GM12878 (cell line): Measurements from ENCODE around the gene COL7A1. TPM values are rescaled to one million over a fixed set of nuclear protein-coding genes. Genes with fewer than 3 reads are reported as not detected.

ENCODE experiments used
- ATAC-seq: fragments of 200-7000 bp; cut with Tn5 transposase; 3 replicates; pipeline ENCODE4 v1.9.1; 2020; ENCODE audit warnings: mild to moderate bottlenecking, moderate library complexity
- BruUV-seq: library from RNA; stranded (reverse); fragments of 400-500 nt; replicated peaks from 2 replicates; lab custom pipeline; 2021; lab: Mats Ljungman, UMichigan
- CTCF ChIA-PET: fragments of 300-600 bp; sonication (Branson Sonifier 250); formaldehyde crosslinking; extraction: SDS; loops from one replicate; lab custom pipeline; 2021; ENCODE audit warnings: inconsistent platforms; lab: Yijun Ruan, JAX
- POLR2A ChIA-PET: fragments of 350-600 bp; formaldehyde crosslinking; extraction: SDS; loops from one replicate; lab custom pipeline; 2021; ENCODE audit warnings: inconsistent platforms; lab: Charles Lee
- RAD21 ChIA-PET: fragments of 300-600 bp; sonication (Branson Sonifier 250); formaldehyde crosslinking; loops from one replicate; lab custom pipeline; 2023; ENCODE audit warnings: antibody characterized with exemption; ENCODE audit not compliant: unreplicated experiment; lab: Charles Lee
- SMC1A ChIA-PET: fragments of 300-600 bp; sonication (Branson Sonifier 250); formaldehyde crosslinking; loops from one replicate; lab custom pipeline; 2023; ENCODE audit not compliant: unreplicated experiment, uncharacterized antibody; lab: Charles Lee
- DNase-seq: peaks from one replicate; pipeline ENCODE4 v3.0.0-alpha.2; 2011; ENCODE audit warnings: low read depth, low spot score
- FAIRE-seq: peaks from 3 replicates; lab custom pipeline; 2011; peaks lifted over from hg19 to GRCh38; lab: Jason Lieb, UNC
- H2AFZ ChIP-seq: 2 replicates; pipeline ENCODE4 v1.6.0; 2011; ENCODE audit warnings: low read depth, low read length, control low read depth; ENCODE audit not compliant: control insufficient read depth
- H3K27ac ChIP-seq: 2 replicates; pipeline ENCODE4 v1.5.1; 2011; ENCODE audit warnings: control low read depth; ENCODE audit not compliant: control insufficient read depth, insufficient read depth
- H3K27me3 ChIP-seq, 2 experiments: replicated peaks in 1 of 2; 2 replicates each; pipeline versions ENCODE4 v1.6.0 to v1.6.1; 2011; ENCODE audit warnings: low read length in 1 of 2; ENCODE audit not compliant: control insufficient read depth in 2 of 2, insufficient read depth in 2 of 2
- H3K36me3 ChIP-seq, 2 experiments: 2 replicates each; pipeline ENCODE4 v1.5.1; 2011; ENCODE audit warnings: low read length in 1 of 2; ENCODE audit not compliant: control insufficient read depth in 2 of 2, insufficient read depth in 2 of 2
- H3K4me1 ChIP-seq: 2 replicates; pipeline ENCODE4 v1.6.1; 2011; ENCODE audit warnings: mild to moderate bottlenecking, low read length, moderate library complexity, mixed read lengths; ENCODE audit not compliant: control insufficient read depth, insufficient read depth
- H3K4me2 ChIP-seq: 2 replicates; pipeline ENCODE4 v1.6.0; 2011; ENCODE audit warnings: control low read depth; ENCODE audit not compliant: control insufficient read depth, insufficient read depth
- H3K4me3 ChIP-seq: fragments of 200-600 bp; sonication (generic); 2 replicates; pipeline ENCODE4 v1.5.1; 2016
- H3K79me2 ChIP-seq: 2 replicates; pipeline ENCODE4 v1.6.0; 2011; ENCODE audit warnings: low read length; ENCODE audit not compliant: control insufficient read depth, insufficient read depth
- H3K9ac ChIP-seq: 2 replicates; pipeline ENCODE4 v1.8.0; 2011; ENCODE audit warnings: low read length, control low read depth, mixed read lengths; ENCODE audit not compliant: control insufficient read depth, insufficient read depth
- H3K9me3 ChIP-seq: replicated peaks from 3 replicates; pipeline ENCODE4 v1.5.1; 2011; ENCODE audit warnings: mild to moderate bottlenecking, low read length; ENCODE audit not compliant: control insufficient read depth, insufficient read depth
- H4K20me1 ChIP-seq: 2 replicates; pipeline ENCODE4 v1.6.0; 2011; ENCODE audit not compliant: control insufficient read depth, insufficient read depth
- GATAD2B ChIP-seq: fragments of 450-650 bp; conservative IDR thresholded peaks from 2 replicates; pipeline ENCODE4 v1.6.1; 2017; ENCODE audit warnings: low read depth, mild to moderate bottlenecking, moderate library complexity
- MEF2B ChIP-seq: fragments of 450-650 bp; IDR thresholded peaks from 2 replicates; pipeline ENCODE4 v1.6.1; 2018; ENCODE audit warnings: mild to moderate bottlenecking, moderate library complexity; ENCODE audit not compliant: partially characterized antibody, poor library complexity, severe bottlenecking
- MTA3 ChIP-seq: IDR thresholded peaks from 2 replicates; pipeline ENCODE4 v1.6.1; 2012; ENCODE audit warnings: low read length, inconsistent platforms, borderline replicate concordance
- NFYB ChIP-seq: IDR thresholded peaks from 2 replicates; pipeline ENCODE4 v1.6.1; 2011; ENCODE audit warnings: low read depth, mild to moderate bottlenecking, low read length, improper control_type of control experiment, moderate library complexity; ENCODE audit not compliant: insufficient read depth
- PML ChIP-seq: IDR thresholded peaks from 2 replicates; pipeline ENCODE4 v1.6.1; 2012; ENCODE audit warnings: low read length, inconsistent platforms
- RAD51 ChIP-seq: fragments of 450-650 bp; IDR thresholded peaks from 2 replicates; pipeline ENCODE4 v1.6.1; 2016; ENCODE audit warnings: moderate library complexity, mild to moderate bottlenecking, inconsistent platforms
- SP1 ChIP-seq: IDR thresholded peaks from one replicate; pipeline ENCODE4 v1.6.1; 2011; ENCODE audit warnings: low read depth, low read length
- SUPT20H ChIP-seq: IDR thresholded peaks from 2 replicates; pipeline ENCODE4 v1.6.1; 2011; ENCODE audit warnings: low read depth, mild to moderate bottlenecking, low read length, moderate library complexity, borderline replicate concordance; ENCODE audit not compliant: control insufficient read depth
- TCF3 ChIP-seq: IDR thresholded peaks from 2 replicates; pipeline ENCODE4 v1.6.1; 2012; ENCODE audit warnings: low read depth, mild to moderate bottlenecking, low read length, borderline replicate concordance; ENCODE audit not compliant: insufficient read depth
- WGBS: methylation state at CpG from one replicate; pipeline ENCODE4 v1.1.6; 2016; ENCODE audit warnings: low lambda C conversion rate; ENCODE audit not compliant: insufficient replicate concordance, insufficient coverage; ENCODE audit errors: missing lambda C conversion rate; 5-methylcytosine and 5-hydroxymethylcytosine counted together
- in situ Hi-C: fragments of 300-500 bp; cut with MboI; formaldehyde crosslinking; loops from 9 replicates; pipeline ENCODE4 v1.14.3; 2018; ENCODE audit warnings: mixed read lengths
- intact Hi-C: fragments of 100-400 bp; cut with micrococcal nuclease; formaldehyde crosslinking; loops from one replicate; pipeline ENCODE4 v1.14.2; 2022; ENCODE audit not compliant: unreplicated experiment
- polyA plus RNA-seq, 11 experiments: library from polyadenylated mRNA; depleted of rRNA in 4 of 11; unstranded in 6 of 11; stranded (reverse) in 5 of 11; fragments of >200 nt; fragmentation: Nextera tagmentation in 4 of 11; fragmentation: Illumina TruSeq in 1 of 11; extraction: Ambion mirVana in 4 of 11; extraction: Trizol in 1 of 11; gene quantifications; 1 replicate in 1 of 11; 2 replicates in 10 of 11; pipeline versions ENCODE4 v1.2.1 to v1.2.3, GENCODE V29; 2011 to 2016; ENCODE audit warnings: inconsistent platforms in 2 of 11, missing spikeins in 2 of 11, low read depth in 1 of 11
- total RNA-seq, 4 experiments: library from RNA; depleted of rRNA in 3 of 4; stranded (reverse); fragments of >200 nt in 3 of 4; fragmentation: Illumina TruSeq in 1 of 4; extraction: Trizol in 1 of 4; gene quantifications; 2 replicates each; pipeline versions ENCODE4 v1.2.1 to v1.2.3, GENCODE V29; 2013 to 2021

The COL7A1 gene
- total and polyA plus RNA-seq, 10 of the 15 experiments (the other 5 are each of a cell fraction or from before 2014, with no cell fraction given) = 0.01 to 1.9 (median 0.29) TPM; not detected in 1

GRCh38 chr3:48623851-48624547 lies 28.9 kb upstream of the COL7A1 start:
- Histone ChIP-seq H3K4me1 (no peaks in the 10 kb centered on the region), H3K36me3 (peaks cover 0 to 4% of the 10 kb centered on the region in 2 experiments; a peak in 3 of 4 replicates), H3K4me3 (no peak overlapping the region), H2AFZ (no peak overlapping the region), H3K27me3 (no peaks in the 10 kb centered on the region), H4K20me1 (no peaks in the 10 kb centered on the region), H3K9ac (no peak overlapping the region), H3K79me2 (no peaks in the 10 kb centered on the region), H3K4me2 (no peak overlapping the region), H3K9me3 (no peaks in the 10 kb centered on the region), H3K27ac (no peak overlapping the region)
- in situ Hi-C loops = no loop called here
- 87% methylated on average over 6 of the region's 6 CpGs for WGBS
- DNase-seq = no peak
- POLR2A ChIA-PET = interaction anchor here (0.5 to 0.7 kb wide), 5 partner anchors 12 to 97 kb away, joined by 3 to 4 read pairs (median 4); no protein-coding TSS in a partner anchor
- no TSS peak for BruUV-seq
- RAD21 ChIA-PET = no interaction called here
- no peak for ATAC-seq
- CTCF ChIA-PET = interaction anchor here (0.8 to 2.6 kb wide), 6 partner anchors 11 to 223 kb away, joined by 3 to 16 read pairs (median 4); partner anchors contain the start of genes SLC26A6 and UQCRC1
- SMC1A ChIA-PET = no interaction called here
- intact Hi-C loops = no loop called here
- no peak for FAIRE-seq
- TF ChIP-seq PML (no peak), RAD51 (peak; percentile 58; the same call in 1 of the 2 replicates), MEF2B (no peak)

GRCh38 chr3:48621461-48621869 lies 26.3 kb upstream of the COL7A1 start, which contains the start of gene TMEM89:
Gene TMEM89, minus strand, starts transcription at chr3:48621769. Its CDS starts 13 bp downstream, at chr3:48621756.
- H2AFZ ChIP-seq = no peak within 1 kb of the TSS
- 77% methylated on average over 19 of the region's 19 CpGs for WGBS
- ATAC-seq = no peak
- peaks cover 5% of the 10 kb centered on the region; the same call in 2 of the 3 replicates for H3K9me3 ChIP-seq
- ChIA-PET RAD21 (interaction anchor here (1.4 kb wide), 1 partner anchor 14 kb away, joined by 3 read pairs; the partner anchor contains the start of gene SLC26A6), POLR2A (no interaction called here), CTCF (interaction anchor here (0.6 kb wide), 1 partner anchor 428 kb away, joined by 3 read pairs; no protein-coding TSS in a partner anchor), SMC1A (interaction anchor here (0.7 to 0.9 kb wide), 2 partner anchors 14 to 17 kb away, joined by 4 read pairs; partner anchors contain the start of gene SLC26A6)
- in situ Hi-C loops = no loop called here
- H3K36me3 ChIP-seq = no peaks in the 10 kb centered on the region; a peak in 2 of 4 replicates
- no peaks in the 10 kb centered on the region for H3K79me2 ChIP-seq
- no peaks in the 10 kb centered on the region for H4K20me1 ChIP-seq
- H3K4me3 ChIP-seq = no peak within 1 kb of the TSS
- no peak within 1 kb of the TSS for H3K4me2 ChIP-seq
- intact Hi-C loops = no loop called here
- no peaks in the 10 kb centered on the region for H3K4me1 ChIP-seq
- no TSS peak for BruUV-seq
- H3K27me3 ChIP-seq = no peaks in the 10 kb centered on the region
- DNase-seq = no peak
- TF ChIP-seq MTA3 (no peak), GATAD2B (no peak), TCF3 (no peak), SUPT20H (no peak), SP1 (no peak), NFYB (no peak)
- no peak within 1 kb of the TSS for H3K9ac ChIP-seq
- no peak within 1 kb of the TSS for H3K27ac ChIP-seq
- FAIRE-seq = no peak
